CD8-positive, alpha-beta memory T cell (primary cell): Measurements from ENCODE around the gene RPL5. TPM values are rescaled to one million over a fixed set of nuclear protein-coding genes. Genes with fewer than 3 reads are reported as not detected.
A peak's percentile ranks its signal among the peaks of the same experiment; 100 is the strongest.

Experiments used
- CTCF ChIA-PET: fragments of 350-600 bp; sonication (Branson Sonifier 250); formaldehyde crosslinking; loops from one replicate; lab custom pipeline; 2021; ENCODE audit warnings: antibody characterized with exemption; lab: Charles Lee
- POLR2A ChIA-PET: fragments of 350-600 bp; sonication (Branson Sonifier 250); formaldehyde crosslinking; loops from one replicate; lab custom pipeline; 2021; ENCODE audit warnings: antibody characterized with exemption; lab: Charles Lee
- DNase-seq, 5 donors: peaks; one replicate each; pipeline versions ENCODE4 v3.0.0 to v3.0.0-alpha.2; 2020 to 2022; ENCODE audit warnings: mixed read lengths in 1 of 5
- H3K27ac ChIP-seq: one replicate; pipeline ENCODE4 v1.7.0; 2013; ENCODE audit warnings: low read depth, mild to moderate bottlenecking, low read length, moderate library complexity
- H3K27me3 ChIP-seq: 2 replicates; pipeline ENCODE4 v1.7.0; 2013; ENCODE audit warnings: low read length, mild to moderate bottlenecking; ENCODE audit not compliant: insufficient read depth, poor library complexity, severe bottlenecking
- H3K36me3 ChIP-seq: 2 replicates; pipeline ENCODE4 v1.7.0; 2013; ENCODE audit warnings: mild to moderate bottlenecking, low read length, moderate library complexity; ENCODE audit not compliant: insufficient read depth
- H3K4me1 ChIP-seq: 2 replicates; pipeline ENCODE4 v1.7.0; 2013; ENCODE audit warnings: mild to moderate bottlenecking, low read length, moderate library complexity; ENCODE audit not compliant: insufficient read depth
- H3K4me3 ChIP-seq: 2 replicates; pipeline ENCODE4 v1.7.0; 2013; ENCODE audit warnings: mild to moderate bottlenecking, low read length
- H3K9me3 ChIP-seq: 2 replicates; pipeline ENCODE4 v1.7.0; 2013; ENCODE audit warnings: mild to moderate bottlenecking, low read length
- H3K27ac Mint-ChIP-seq, 8 donors: one replicate each; pipeline ENCODE4 v1.8.0; 2020 to 2021; ENCODE audit warnings: mixed read lengths in 8 of 8, mild to moderate bottlenecking in 6 of 8, inconsistent platforms in 3 of 8, moderate library complexity in 3 of 8
- H3K27me3 Mint-ChIP-seq, 2 donors: one replicate each; pipeline ENCODE4 v1.8.0; 2020 to 2021; ENCODE audit warnings: mixed read lengths in 2 of 2, mild to moderate bottlenecking in 1 of 2, moderate library complexity in 1 of 2
- H3K36me3 Mint-ChIP-seq, 3 donors: one replicate each; pipeline ENCODE4 v1.8.0; 2020 to 2021; ENCODE audit warnings: mixed read lengths in 3 of 3, inconsistent platforms in 1 of 3, mild to moderate bottlenecking in 1 of 3
- H3K4me1 Mint-ChIP-seq, 3 donors: one replicate each; pipeline ENCODE4 v1.8.0; 2020 to 2021; ENCODE audit warnings: mixed read lengths in 3 of 3, inconsistent platforms in 1 of 3, mild to moderate bottlenecking in 1 of 3
- H3K4me3 Mint-ChIP-seq, 7 donors: one replicate each; pipeline ENCODE4 v1.8.0; 2020 to 2021; ENCODE audit warnings: mixed read lengths in 7 of 7, mild to moderate bottlenecking in 6 of 7, moderate library complexity in 4 of 7, inconsistent platforms in 2 of 7
- H3K9me3 Mint-ChIP-seq, 5 donors: one replicate each; pipeline ENCODE4 v1.8.0; 2020 to 2022; ENCODE audit warnings: mixed read lengths in 5 of 5, mild to moderate bottlenecking in 3 of 5, moderate library complexity in 2 of 5, inconsistent platforms in 1 of 5
- polyA plus RNA-seq: library from polyadenylated mRNA; unstranded; fragments of 300-500 nt; fragmentation: Illumina TruSeq; gene quantifications from one replicate; pipeline ENCODE4 v1.2.3, GENCODE V29; 2021
- total RNA-seq, 2 experiments: library from RNA; stranded (reverse); gene quantifications; one replicate each; pipeline ENCODE4 v1.2.3, GENCODE V29; 2021

Gene RPL5
- total and polyA plus RNA-seq, 3 experiments from 2014 or later = 1,428 to 2,256 (median 1,468) TPM

- no peaks in the 10 kb centered on the region for H3K9me3 Mint-ChIP-seq
- ChIA-PET POLR2A (no interaction called here), CTCF (no interaction called here)
- peaks cover 0 to under 1% (median 0%) of the 10 kb centered on the region in 3 donors for H3K36me3 Mint-ChIP-seq
- no peak overlapping the region for H3K4me3 Mint-ChIP-seq
- H3K9me3 ChIP-seq = no peaks in the 10 kb centered on the region
- H3K27ac Mint-ChIP-seq = no peak overlapping the region
- no peak overlapping the region for H3K27ac ChIP-seq
- H3K4me1 Mint-ChIP-seq = peaks cover 0 to 5% (median 1%) of the 10 kb centered on the region in 3 donors
- H3K4me3 ChIP-seq = no peak overlapping the region
- no peaks in the 10 kb centered on the region for H3K27me3 ChIP-seq
- no peak for DNase-seq
- peaks cover 5% of the 10 kb centered on the region for H3K4me1 ChIP-seq
- peaks cover under 1 to 4% of the 10 kb centered on the region in 2 donors for H3K27me3 Mint-ChIP-seq
- no peaks in the 10 kb centered on the region for H3K36me3 ChIP-seq
Observed at GRCh38 chr1:92826792-92827191, 5.0 kb upstream of the RPL5 start.

- no peak overlapping the region for H3K27ac ChIP-seq
Observed at GRCh38 chr1:92831368-92831761, 475 bp upstream of the RPL5 start.

GRCh38 chr1:92832537-92833114 lies 786 bp downstream of the RPL5 start:
- peaks cover 37% of the 10 kb centered on the region for H3K36me3 ChIP-seq
- Mint-ChIP-seq H3K36me3 (peaks cover 4 to 56% (median 21%) of the 10 kb centered on the region in 3 donors), H3K27ac (peak overlapping the region; percentile 94 to 100 (median 98)), H3K27me3 (peaks cover 0 to 2% of the 10 kb centered on the region in 2 donors), H3K9me3 (peaks cover 0 to 1% (median 0%) of the 10 kb centered on the region in 5 donors), H3K4me3 (peak overlapping the region; percentile 93 to 99 (median 98)), H3K4me1 (peaks cover 52 to 63% (median 56%) of the 10 kb centered on the region in 3 donors)
- H3K4me1 ChIP-seq = peaks cover 49% of the 10 kb centered on the region
- H3K27me3 ChIP-seq = no peaks in the 10 kb centered on the region
- no peaks in the 10 kb centered on the region for H3K9me3 ChIP-seq
- CTCF ChIA-PET = interaction anchor here (0.9 to 2.4 kb wide), 24 partner anchors 9 to 752 kb away, joined by 3 to 27 read pairs (median 4); partner anchors contain the start of genes BTBD8, DIPK1A, DR1 and EVI5
- H3K27ac ChIP-seq = peak overlapping the region; percentile 90
- H3K4me3 ChIP-seq = peak overlapping the region; percentile 69
- POLR2A ChIA-PET = interaction anchor here (0.6 to 2.3 kb wide), 7 partner anchors 10 to 1811 kb away, joined by 3 to 40 read pairs (median 3); partner anchors contain the start of genes DIPK1A, EVI5 and ZNF644
- no peak for DNase-seq

More at GRCh38 chr1:92831368-92831761, 475 bp upstream of the RPL5 start:
- ChIA-PET POLR2A (interaction anchor here (0.7 to 2.3 kb wide), 10 partner anchors 11 to 1810 kb away, joined by 3 to 40 read pairs (median 3); partner anchors contain the start of genes ABCD3, DIPK1A and ZNF644), CTCF (interaction anchor here (1.0 to 2.4 kb wide), 17 partner anchors 10 to 751 kb away, joined by 3 to 27 read pairs (median 4); partner anchors contain the start of genes BTBD8, DIPK1A and DR1)
- Histone ChIP-seq H3K27me3 (no peaks in the 10 kb centered on the region), H3K9me3 (no peaks in the 10 kb centered on the region), H3K36me3 (peaks cover 24% of the 10 kb centered on the region), H3K4me1 (peaks cover 38% of the 10 kb centered on the region), H3K4me3 (peak overlapping the region; percentile 69)
- Mint-ChIP-seq H3K4me1 (peaks cover 40 to 50% (median 44%) of the 10 kb centered on the region in 3 donors), H3K9me3 (peaks cover 0 to 1% (median 0%) of the 10 kb centered on the region in 5 donors), H3K27ac (peak overlapping the region in 7 of 8 donors; percentile 97 to 100 (median 98)), H3K36me3 (peaks cover 4 to 44% (median 15%) of the 10 kb centered on the region in 3 donors), H3K4me3 (peak overlapping the region; percentile 45 to 99 (median 98)), H3K27me3 (peaks cover 0 to 2% of the 10 kb centered on the region in 2 donors)
- no peak for DNase-seq

- H3K36me3 ChIP-seq = peaks cover 48% of the 10 kb centered on the region
Observed at GRCh38 chr1:92833840-92834239, 2.0 kb downstream of the RPL5 start.

GRCh38 chr1:92834617-92835016 lies 2.8 kb downstream of the RPL5 start:
- H3K4me3 ChIP-seq = no peak overlapping the region
- H3K4me1 Mint-ChIP-seq = peaks cover 72 to 83% (median 74%) of the 10 kb centered on the region in 3 donors
- POLR2A ChIA-PET = interaction anchor here (0.6 to 0.7 kb wide), 2 partner anchors 11 to 853 kb away, joined by 3 to 7 read pairs; no protein-coding TSS in a partner anchor

More at GRCh38 chr1:92833840-92834239, 2.0 kb downstream of the RPL5 start:
- H3K4me3 ChIP-seq = peak overlapping the region; percentile 69
- ChIA-PET POLR2A (interaction anchor here (0.7 kb wide), 2 partner anchors 128 to 854 kb away, joined by 3 to 5 read pairs; no protein-coding TSS in a partner anchor), CTCF (interaction anchor here (0.7 kb wide), 1 partner anchor 128 kb away, joined by 4 read pairs; no protein-coding TSS in a partner anchor)
- H3K27me3 Mint-ChIP-seq = peaks cover 0 to 2% of the 10 kb centered on the region in 2 donors
- peak overlapping the region; percentile 94 to 100 (median 98) for H3K27ac Mint-ChIP-seq
- no peak for DNase-seq
- peaks cover 7 to 69% (median 24%) of the 10 kb centered on the region in 3 donors for H3K36me3 Mint-ChIP-seq
- H3K4me1 ChIP-seq = peaks cover 60% of the 10 kb centered on the region
- H3K9me3 ChIP-seq = no peaks in the 10 kb centered on the region
- H3K9me3 Mint-ChIP-seq = peaks cover 0 to 1% (median 0%) of the 10 kb centered on the region in 5 donors
- H3K4me1 Mint-ChIP-seq = peaks cover 64 to 75% (median 68%) of the 10 kb centered on the region in 3 donors
- H3K4me3 Mint-ChIP-seq = peak overlapping the region; percentile 93 to 99 (median 98)
- no peaks in the 10 kb centered on the region for H3K27me3 ChIP-seq
- H3K27ac ChIP-seq = peak overlapping the region; percentile 90

GRCh38 chr1:92837062-92837461 lies 5.2 kb downstream of the RPL5 start:
- CTCF ChIA-PET = interaction anchor here (1.2 kb wide), 1 partner anchor 157 kb away, joined by 6 read pairs; no protein-coding TSS in a partner anchor
- H3K27ac Mint-ChIP-seq = peak overlapping the region in 7 of 8 donors; percentile 41 to 98 (median 88)

More at GRCh38 chr1:92834617-92835016, 2.8 kb downstream of the RPL5 start:
- Mint-ChIP-seq H3K27me3 (peaks cover 0 to 2% of the 10 kb centered on the region in 2 donors), H3K9me3 (peaks cover 0 to 1% (median 0%) of the 10 kb centered on the region in 5 donors), H3K36me3 (peaks cover 7 to 76% (median 24%) of the 10 kb centered on the region in 3 donors), H3K27ac (peak overlapping the region; percentile 94 to 100 (median 98)), H3K4me3 (peak overlapping the region; percentile 93 to 99 (median 98))
- no peak overlapping the region for H3K27ac ChIP-seq
- H3K36me3 ChIP-seq = peaks cover 53% of the 10 kb centered on the region
- H3K4me1 ChIP-seq = peaks cover 68% of the 10 kb centered on the region
- DNase-seq = no peak
- H3K27me3 ChIP-seq = no peaks in the 10 kb centered on the region
- CTCF ChIA-PET = interaction anchor here (0.7 to 0.9 kb wide), 2 partner anchors 127 to 160 kb away, joined by 3 to 4 read pairs; no protein-coding TSS in a partner anchor
- H3K9me3 ChIP-seq = no peaks in the 10 kb centered on the region

GRCh38 chr1:92838519-92838918 lies 6.7 kb downstream of the RPL5 start:
- peaks cover 68% of the 10 kb centered on the region for H3K4me1 ChIP-seq
- no peak overlapping the region for H3K4me3 ChIP-seq
- no peaks in the 10 kb centered on the region for H3K9me3 ChIP-seq
- H3K36me3 Mint-ChIP-seq = peaks cover 12 to 97% (median 33%) of the 10 kb centered on the region in 3 donors
- CTCF ChIA-PET = interaction anchor here (0.7 to 3.3 kb wide), 2 partner anchors 31 to 122 kb away, joined by 3 to 7 read pairs; no protein-coding TSS in a partner anchor
- DNase-seq = no peak
- POLR2A ChIA-PET = interaction anchor here (1.5 kb wide), 1 partner anchor 124 kb away, joined by 14 read pairs; no protein-coding TSS in a partner anchor
- no peaks in the 10 kb centered on the region for H3K27me3 ChIP-seq
- H3K9me3 Mint-ChIP-seq = no peaks in the 10 kb centered on the region
- no peaks in the 10 kb centered on the region for H3K27me3 Mint-ChIP-seq
- H3K27ac ChIP-seq = no peak overlapping the region
- peak overlapping the region; percentile 49 to 98 (median 90) for H3K27ac Mint-ChIP-seq
- H3K4me1 Mint-ChIP-seq = peaks cover 71 to 79% (median 78%) of the 10 kb centered on the region in 3 donors
- peak overlapping the region in 4 of 7 donors; percentile 4 to 47 (median 15) for H3K4me3 Mint-ChIP-seq
- H3K36me3 ChIP-seq = peaks cover 81% of the 10 kb centered on the region

More at GRCh38 chr1:92837062-92837461, 5.2 kb downstream of the RPL5 start:
- Histone ChIP-seq H3K4me1 (peaks cover 72% of the 10 kb centered on the region), H3K36me3 (peaks cover 72% of the 10 kb centered on the region), H3K27me3 (no peaks in the 10 kb centered on the region), H3K4me3 (no peak overlapping the region), H3K27ac (no peak overlapping the region), H3K9me3 (no peaks in the 10 kb centered on the region)
- H3K9me3 Mint-ChIP-seq = peaks cover 0 to 1% (median 0%) of the 10 kb centered on the region in 5 donors
- H3K36me3 Mint-ChIP-seq = peaks cover 7 to 95% (median 30%) of the 10 kb centered on the region in 3 donors
- peak overlapping the region in 3 of 7 donors; percentile 4 to 26 (median 26) for H3K4me3 Mint-ChIP-seq
- H3K4me1 Mint-ChIP-seq = peaks cover 83 to 92% (median 89%) of the 10 kb centered on the region in 3 donors
- POLR2A ChIA-PET = interaction anchor here (1.5 kb wide), 1 partner anchor 125 kb away, joined by 14 read pairs; no protein-coding TSS in a partner anchor
- H3K27me3 Mint-ChIP-seq = no peaks in the 10 kb centered on the region
- DNase-seq = no peak
